ENCODE measurements around the gene PLCG1.

DNA sequence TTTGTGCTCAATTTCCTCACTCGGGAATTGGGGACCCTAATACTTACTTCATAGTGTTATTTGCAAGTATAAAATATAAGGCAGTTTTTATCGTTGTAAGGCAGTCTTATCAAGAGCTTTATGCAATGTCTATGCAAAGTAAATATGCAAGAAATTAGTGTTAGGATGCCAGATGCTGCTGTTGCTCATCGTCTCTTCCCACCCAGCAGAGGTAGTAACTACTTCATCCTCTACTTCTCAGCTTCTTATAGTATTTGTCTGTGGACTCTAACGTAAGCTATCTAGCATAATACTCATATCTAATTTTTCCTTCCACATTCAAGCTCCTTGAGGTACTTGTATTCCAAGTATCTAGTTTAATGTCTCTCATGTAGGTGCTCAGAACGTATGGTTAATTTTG, 11.6 kb downstream of the PLCG1 start:
- TF ChIP-seq, protein P1, sequence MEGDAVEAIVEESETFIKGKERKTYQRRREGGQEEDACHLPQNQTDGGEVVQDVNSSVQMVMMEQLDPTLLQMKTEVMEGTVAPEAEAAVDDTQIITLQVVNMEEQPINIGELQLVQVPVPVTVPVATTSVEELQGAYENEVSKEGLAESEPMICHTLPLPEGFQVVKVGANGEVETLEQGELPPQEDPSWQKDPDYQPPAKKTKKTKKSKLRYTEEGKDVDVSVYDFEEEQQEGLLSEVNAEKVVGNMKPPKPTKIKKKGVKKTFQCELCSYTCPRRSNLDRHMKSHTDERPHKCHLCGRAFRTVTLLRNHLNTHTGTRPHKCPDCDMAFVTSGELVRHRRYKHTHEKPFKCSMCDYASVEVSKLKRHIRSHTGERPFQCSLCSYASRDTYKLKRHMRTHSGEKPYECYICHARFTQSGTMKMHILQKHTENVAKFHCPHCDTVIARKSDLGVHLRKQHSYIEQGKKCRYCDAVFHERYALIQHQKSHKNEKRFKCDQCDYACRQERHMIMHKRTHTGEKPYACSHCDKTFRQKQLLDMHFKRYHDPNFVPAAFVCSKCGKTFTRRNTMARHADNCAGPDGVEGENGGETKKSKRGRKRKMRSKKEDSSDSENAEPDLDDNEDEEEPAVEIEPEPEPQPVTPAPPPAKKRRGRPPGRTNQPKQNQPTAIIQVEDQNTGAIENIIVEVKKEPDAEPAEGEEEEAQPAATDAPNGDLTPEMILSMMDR (IDR thresholded peaks at IDR 0.05 in 8 of 11, conservative IDR thresholded peaks at IDR 0.05 in 3 of 11): no peak
- TF ChIP-seq POLR2AphosphoS5 (IDR thresholded peaks at IDR 0.05): no peak
- no peak for TF ChIP-seq POLR2A (IDR thresholded peaks at IDR 0.05)
